ENCODE data around the gene CRELD1.
A peak's percentile ranks its signal among the peaks of the same experiment; 100 is the strongest.
"Not testable (repeated sequence)": the region's sequence is repeated elsewhere in the genome, so short reads cannot be mapped to it uniquely, and the experiment has no call there.

CRELD1 gene

GRCh38 chr3:9933561-9934234 lies at the start of gene CRELD1:
Gene CRELD1 (plus strand): TSS chr3:9933834. CDS start chr3:9934439, 605 bp downstream.
- peak; percentile 98 for DNase-seq

- DNase-seq = no peak
Measured at GRCh38 chr3:9884555-9885165, 49.0 kb upstream of the CRELD1 start.

- DNase-seq = no peak
Measured at GRCh38 chr3:9886328-9886727, 47.3 kb upstream of the CRELD1 start.

- no peak for DNase-seq
Measured at GRCh38 chr3:9887480-9887879, 46.2 kb upstream of the CRELD1 start.

GRCh38 chr3:9888540-9888939 lies 45.1 kb upstream of the CRELD1 start:
- DNase-seq = no peak

- no peak for DNase-seq
Measured at GRCh38 chr3:9889405-9889804, 44.2 kb upstream of the CRELD1 start.

GRCh38 chr3:9890249-9891071 lies 43.2 kb upstream of the CRELD1 start, which contains the start of gene JAGN1:
Gene JAGN1 (plus strand): TSS chr3:9890610. CDS start chr3:9890723, 113 bp downstream.
- DNase-seq = peak; percentile 94

GRCh38 chr3:9891072-9891622 lies 42.5 kb upstream of the CRELD1 start:
- no peak for DNase-seq

- no peak for DNase-seq
Measured at GRCh38 chr3:9893739-9894138, 39.9 kb upstream of the CRELD1 start.

GRCh38 chr3:9895715-9896114 lies 37.9 kb upstream of the CRELD1 start:
- not testable (repeated sequence) for DNase-seq

- not testable (repeated sequence) for DNase-seq
Measured at GRCh38 chr3:9896755-9897407, 36.8 kb upstream of the CRELD1 start.

GRCh38 chr3:9897408-9898372 lies 35.9 kb upstream of the CRELD1 start:
- no peak for DNase-seq

- DNase-seq = no peak
Measured at GRCh38 chr3:9898467-9899241, 35.0 kb upstream of the CRELD1 start.

GRCh38 chr3:9899289-9899791 lies 34.3 kb upstream of the CRELD1 start:
- DNase-seq = no peak

- not testable (repeated sequence) for DNase-seq
Measured at GRCh38 chr3:9900965-9901415, 32.6 kb upstream of the CRELD1 start.

GRCh38 chr3:9901967-9902366 lies 31.7 kb upstream of the CRELD1 start:
- DNase-seq = peak; percentile 51

GRCh38 chr3:9902372-9903237 lies 31.0 kb upstream of the CRELD1 start, which contains the start of gene IL17RE:
Gene IL17RE (plus strand): TSS chr3:9902848. CDS start chr3:9902933, 85 bp downstream.
- peak; percentile 23 for DNase-seq

- peak; percentile 30 for DNase-seq
Measured at GRCh38 chr3:9903238-9903624, 30.4 kb upstream of the CRELD1 start.

GRCh38 chr3:9903904-9904303 lies 29.7 kb upstream of the CRELD1 start:
- DNase-seq = no peak
